ENCODE data around the gene KRTAP10-5.
"Not testable (repeated sequence)": the region's sequence is repeated elsewhere in the genome, so short reads cannot be mapped to it uniquely, and the experiment has no call there.

The KRTAP10-5 gene

GRCh38 chr21:44611551-44611950 lies 31.1 kb upstream of the KRTAP10-5 start:
- DNase-seq (ENCODE audit: low read depth in 2 of 2), result no peak

DNA sequence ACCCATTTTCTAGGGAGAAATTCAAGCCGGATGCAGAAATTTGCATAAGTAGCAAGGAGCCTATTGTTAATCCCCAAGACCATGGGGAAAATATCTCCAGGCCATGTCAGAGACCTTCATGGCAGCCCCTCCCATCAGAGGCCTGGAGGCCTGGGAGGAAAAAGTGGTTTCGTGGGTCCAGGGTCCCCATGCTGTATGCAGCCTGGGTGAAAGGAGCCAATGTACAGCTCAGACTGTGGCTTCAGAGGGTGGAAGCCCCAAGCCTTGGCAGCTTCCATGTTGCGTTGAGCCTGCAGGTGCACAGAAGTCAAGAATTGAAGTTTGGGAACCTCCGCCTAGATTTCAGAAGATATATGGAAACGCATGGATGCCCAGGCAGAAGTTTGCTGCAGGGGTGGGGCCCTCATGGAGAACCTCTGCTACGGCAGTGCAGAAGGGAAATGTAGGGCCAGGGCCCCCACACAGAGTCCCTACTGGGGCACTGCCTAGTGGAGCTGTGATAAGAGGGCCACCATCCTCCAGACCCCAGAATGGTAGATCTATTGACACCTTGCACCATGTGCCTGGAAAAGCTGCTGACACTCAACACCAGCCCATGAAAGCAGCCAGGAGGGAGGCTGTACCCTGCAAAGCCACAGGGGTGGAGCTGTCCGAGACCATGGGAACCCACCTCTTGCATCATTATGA lies 29.9 kb upstream of the KRTAP10-5 start:
- not testable (repeated sequence) for DNase-seq (ENCODE audit: low read depth in 2 of 2)

DNA sequence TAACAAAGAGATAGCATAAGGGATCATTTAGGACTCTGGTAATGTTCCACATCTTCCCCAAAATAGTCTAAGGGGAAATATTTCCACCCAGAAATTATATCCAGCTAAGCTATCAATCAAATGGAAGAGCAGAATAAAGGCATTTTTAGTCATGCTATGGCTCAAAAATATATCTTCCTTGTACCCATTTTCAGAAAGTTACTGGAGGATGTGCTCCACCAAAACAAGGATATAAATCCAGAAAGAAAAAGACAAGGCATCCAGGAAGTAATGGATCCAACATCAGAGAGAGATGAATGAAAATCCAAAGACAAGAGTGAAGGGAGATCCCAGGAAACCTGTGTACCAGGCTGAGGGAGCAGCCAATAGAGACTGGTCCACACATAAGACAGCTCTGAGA lies 28.8 kb upstream of the KRTAP10-5 start:
- DNase-seq (ENCODE audit: low read depth in 2 of 2), result no peak

DNA sequence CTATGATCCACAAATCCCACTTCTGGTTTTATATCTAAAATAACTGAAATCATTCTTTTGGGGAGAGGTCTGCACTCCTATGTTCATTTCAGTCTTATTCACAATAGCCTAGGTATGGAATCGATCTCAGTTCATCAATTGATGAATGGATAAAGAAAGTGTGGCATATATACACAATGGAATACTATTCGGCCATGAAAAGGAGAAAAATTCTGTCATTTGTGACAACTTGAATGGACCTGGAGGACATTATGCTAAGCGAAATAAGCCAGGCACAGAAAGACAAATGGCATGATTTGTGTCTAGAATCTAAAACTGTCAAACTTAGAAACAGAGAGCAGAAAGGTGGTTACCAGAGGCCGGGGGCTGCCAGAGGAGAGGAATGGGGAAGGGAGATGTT lies 26.1 kb upstream of the KRTAP10-5 start:
- no peak for DNase-seq (ENCODE audit: low read depth in 2 of 2)

GRCh38 chr21:44603911-44604310 lies 23.5 kb upstream of the KRTAP10-5 start:
- DNase-seq (ENCODE audit: low read depth in 2 of 2), result no peak

- no peak for DNase-seq (ENCODE audit: low read depth in 2 of 2)
Observed at GRCh38 chr21:44603109-44603875, 22.9 kb upstream of the KRTAP10-5 start.

- no peak for DNase-seq (ENCODE audit: low read depth in 2 of 2)
Observed at GRCh38 chr21:44602463-44602850, 22.1 kb upstream of the KRTAP10-5 start.

GRCh38 chr21:44601596-44602462 lies 21.4 kb upstream of the KRTAP10-5 start:
- no peak for DNase-seq (ENCODE audit: low read depth in 2 of 2)

DNA sequence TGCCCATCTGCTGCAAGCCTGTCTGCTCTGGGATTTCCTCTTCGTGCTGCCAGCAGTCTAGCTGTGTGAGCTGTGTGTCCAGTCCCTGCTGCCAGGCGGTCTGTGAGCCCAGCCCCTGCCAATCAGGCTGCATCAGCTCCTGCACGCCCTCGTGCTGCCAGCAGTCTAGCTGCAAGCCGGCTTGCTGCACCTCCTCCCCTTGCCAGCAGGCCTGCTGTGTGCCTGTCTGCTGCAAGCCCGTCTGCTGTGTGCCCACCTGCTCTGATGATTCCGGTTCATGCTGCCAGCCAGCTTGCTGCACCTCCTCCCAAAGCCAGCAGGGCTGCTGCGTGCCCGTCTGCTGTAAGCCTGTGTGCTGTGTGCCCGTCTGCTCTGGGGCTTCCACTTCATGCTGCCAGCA lies 20.7 kb upstream of the KRTAP10-5 start:
- not testable (repeated sequence) for DNase-seq (ENCODE audit: low read depth in 2 of 2)

DNA sequence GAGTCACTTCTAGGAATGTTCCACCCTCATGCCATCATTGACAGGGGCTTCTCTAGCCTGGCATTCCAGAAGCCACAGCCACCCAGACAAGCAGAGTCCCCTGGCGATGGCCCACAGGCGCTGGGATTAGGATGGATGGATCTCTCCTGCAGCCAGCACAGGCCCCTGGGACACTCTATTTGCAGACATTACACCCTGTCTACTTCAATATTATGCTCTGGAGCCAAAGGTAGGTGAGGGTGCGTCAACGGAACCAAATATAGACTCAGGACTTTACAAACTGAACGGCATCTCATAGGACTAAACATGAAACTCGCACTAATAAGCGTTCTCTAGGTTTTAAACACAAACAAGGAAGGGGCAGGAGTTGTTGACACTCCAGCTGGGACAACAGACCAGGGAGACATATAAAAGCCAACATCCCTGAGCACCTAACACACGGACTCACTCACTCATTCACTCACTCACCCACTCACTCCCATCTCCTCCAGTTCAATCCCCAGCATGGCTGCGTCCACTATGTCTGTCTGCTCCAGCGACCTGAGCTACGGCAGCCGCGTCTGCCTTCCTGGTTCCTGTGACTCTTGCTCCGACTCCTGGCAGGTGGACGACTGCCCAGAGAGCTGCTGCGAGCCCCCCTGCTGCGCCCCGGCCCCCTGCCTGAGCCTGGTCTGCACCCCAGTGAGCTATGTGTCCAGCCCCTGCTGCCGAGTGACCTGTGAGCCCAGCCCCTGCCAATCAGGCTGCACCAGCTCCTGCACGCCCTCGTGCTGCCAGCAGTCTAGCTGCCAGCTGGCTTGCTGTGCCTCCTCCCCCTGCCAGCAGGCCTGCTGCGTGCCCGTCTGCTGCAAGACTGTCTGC lies 19.9 kb upstream of the KRTAP10-5 start, which contains the start of gene KRTAP10-7:
Gene KRTAP10-7, plus strand, starts transcription at position 480 of the 861 bp plus-strand sequence. Its CDS starts 25 bp downstream, at position 505.
- not testable (repeated sequence) for DNase-seq (ENCODE audit: low read depth in 2 of 2)

DNA sequence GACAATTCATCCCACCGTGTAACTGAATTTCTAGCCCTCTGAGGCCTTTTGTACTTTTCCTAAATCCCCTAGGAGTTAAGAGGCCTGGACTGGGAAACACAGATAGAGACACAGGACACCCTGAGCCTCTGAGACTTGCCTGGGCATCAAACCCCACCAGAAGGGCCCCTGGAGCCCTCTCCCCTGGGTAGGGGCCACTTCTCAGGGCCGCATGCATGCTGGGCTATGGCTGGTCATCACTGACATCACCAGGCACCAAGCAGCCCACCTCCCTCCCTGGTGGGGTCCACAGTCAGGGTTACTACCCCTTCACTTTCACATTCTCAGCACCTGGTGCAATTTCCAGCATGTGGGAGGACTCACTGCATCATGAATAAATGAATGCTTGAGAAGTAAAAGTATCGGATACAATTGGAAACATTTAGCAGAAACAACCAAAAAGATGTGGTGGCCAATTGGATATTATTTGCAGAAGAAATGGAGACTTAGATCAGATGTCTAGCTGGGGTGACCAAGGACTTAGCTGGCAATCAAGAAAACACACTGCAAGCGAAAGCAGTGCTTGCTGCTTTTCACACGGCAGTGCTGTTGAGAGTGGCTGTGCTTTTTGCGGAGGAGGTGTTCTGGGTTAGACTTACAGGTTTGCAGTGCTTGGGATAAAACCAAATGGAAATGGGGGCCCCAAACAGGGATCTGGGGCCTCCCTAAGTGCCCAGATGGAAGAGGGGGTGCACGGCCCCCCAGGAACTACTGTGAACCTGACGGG lies 19.0 kb upstream of the KRTAP10-5 start:
- DNase-seq (ENCODE audit: low read depth in 2 of 2), result no peak

DNA sequence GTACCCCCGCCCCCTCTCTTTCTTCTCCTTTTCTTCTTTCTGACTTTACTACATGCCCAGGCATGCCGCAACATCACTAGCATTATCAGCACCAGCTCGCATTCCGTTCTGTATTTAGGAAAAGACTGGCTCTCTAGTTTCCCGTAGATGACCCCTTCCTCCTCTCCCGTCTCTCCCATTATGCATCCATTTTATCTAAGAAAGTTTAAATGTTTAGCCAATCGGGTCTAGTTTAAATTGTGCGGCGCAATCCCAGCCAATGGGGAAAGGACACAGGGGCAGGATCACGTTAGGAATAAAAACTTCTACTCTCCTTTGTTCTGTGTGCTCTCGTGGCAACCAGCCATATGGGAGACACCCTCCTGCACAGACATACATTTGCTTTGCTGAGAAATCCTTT lies 17.7 kb upstream of the KRTAP10-5 start:
- no peak for DNase-seq (ENCODE audit: low read depth in 2 of 2)

- DNase-seq (ENCODE audit: low read depth in 2 of 2), result no peak
Observed at GRCh38 chr21:44596068-44596725, 15.8 kb upstream of the KRTAP10-5 start.

- no peak for DNase-seq (ENCODE audit: low read depth in 2 of 2)
Observed at GRCh38 chr21:44595524-44595923, 15.1 kb upstream of the KRTAP10-5 start.

DNA sequence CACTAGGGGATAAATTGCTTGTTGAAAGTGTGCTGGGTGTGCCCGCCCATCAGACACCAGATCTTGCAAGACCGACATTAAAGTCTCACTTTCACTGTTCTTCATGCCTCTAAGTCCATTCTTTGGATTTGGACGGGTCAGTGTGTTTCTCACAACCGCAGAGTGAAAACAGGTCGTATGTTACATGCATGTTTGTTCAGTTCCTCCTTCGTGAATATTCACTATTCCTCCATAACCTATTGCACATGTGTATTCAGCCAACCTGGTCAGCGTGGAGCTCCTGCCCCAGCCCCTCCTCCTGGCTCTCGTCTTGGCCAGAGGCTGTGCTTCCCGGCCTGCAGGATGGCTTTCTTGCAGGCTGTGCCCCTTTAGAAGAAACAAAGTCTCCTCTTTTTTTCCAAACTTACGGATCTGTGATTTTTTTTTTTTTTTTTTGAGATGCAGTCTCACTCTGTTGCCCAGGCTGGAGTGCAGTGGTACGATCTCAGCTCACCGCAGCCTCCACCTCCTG lies 14.1 kb upstream of the KRTAP10-5 start:
- no peak for DNase-seq (ENCODE audit: low read depth in 2 of 2)

DNA sequence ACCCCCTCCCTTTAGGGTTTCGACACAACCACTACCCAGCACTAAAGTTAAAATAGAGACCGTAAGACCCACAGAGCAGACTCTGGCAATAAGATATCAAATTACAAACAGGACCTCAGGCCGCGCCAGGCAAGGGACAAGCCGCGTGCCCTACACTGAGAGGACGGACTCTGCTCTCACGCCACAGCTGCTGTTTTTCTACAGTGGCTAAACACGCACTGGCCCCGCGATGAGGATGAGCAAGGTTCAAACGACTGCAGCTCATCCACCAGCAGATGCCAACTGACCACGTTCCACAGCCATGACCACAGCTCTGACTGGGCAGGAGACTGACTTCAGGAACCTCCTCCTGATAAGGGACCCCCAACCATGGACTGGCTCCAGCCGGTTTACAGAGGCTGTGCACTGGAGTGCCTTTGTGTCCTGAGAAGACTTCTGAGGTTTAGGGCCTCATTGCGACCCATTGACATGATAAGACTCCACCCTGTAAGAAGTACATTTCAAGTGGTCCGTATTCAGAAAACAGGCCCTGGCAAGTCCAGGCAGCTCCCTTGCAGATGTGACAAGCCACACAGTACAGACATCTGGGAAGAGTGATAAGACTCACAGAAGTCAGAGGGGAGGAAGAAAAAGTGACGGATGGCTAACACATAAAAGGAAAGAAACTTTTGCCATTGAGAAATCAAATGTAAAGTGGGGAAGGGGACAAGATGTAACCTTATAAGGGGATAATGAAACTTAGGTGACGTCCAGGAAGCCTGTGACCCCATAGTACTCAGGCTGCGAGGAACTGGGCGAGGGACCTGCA lies 13.4 kb upstream of the KRTAP10-5 start:
- no peak for DNase-seq (ENCODE audit: low read depth in 2 of 2)

GRCh38 chr21:44592446-44593311 lies 12.3 kb upstream of the KRTAP10-5 start, which contains the start of gene KRTAP10-6:
KRTAP10-6 (minus strand) TSS chr21:44592505; CDS start chr21:44592484, 21 bp downstream.
- no peak for DNase-seq (ENCODE audit: low read depth in 2 of 2)

DNA sequence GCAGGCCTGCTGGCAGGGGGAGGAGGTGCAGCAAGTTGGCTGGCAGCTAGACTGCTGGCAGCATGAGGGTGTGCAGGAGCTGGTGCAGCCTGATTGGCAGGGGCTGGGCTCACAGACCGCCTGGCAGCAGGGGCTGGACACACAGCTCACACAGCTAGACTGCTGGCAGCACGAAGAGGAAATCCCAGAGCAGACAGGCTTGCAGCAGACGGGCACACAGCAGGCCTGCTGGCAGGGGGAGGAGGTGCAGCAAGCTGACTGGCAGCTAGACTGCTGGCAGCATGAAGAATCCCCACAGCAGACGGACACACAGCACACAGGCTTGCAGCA lies 11.4 kb upstream of the KRTAP10-5 start:
- DNase-seq (ENCODE audit: low read depth in 2 of 2), result not testable (repeated sequence)

All from stimulated activated CD4-positive, alpha-beta T cell treated with anti-CD3 and anti-CD28 coated beads, Interleukin-1b, Interleukin-23, amount 100 ng/mL, for 1 hour (primary cell).